Adrenal gland (tissue), 5 donors: ENCODE measurements around the gene VGLL4.

ENCODE experiments used
- POLR2A ChIP-seq, 2 donors: fragments of 450-650 bp; IDR thresholded peaks; one replicate each; pipeline ENCODE4 v1.6.1; 2017; ENCODE audit warnings: antibody characterized with exemption in 2 of 2, mild to moderate bottlenecking in 2 of 2, moderate library complexity in 1 of 2
- TF ChIP-seq, protein P1 (sequence below), 6 experiments: fragments of 450-650 bp in 4 of 6; fragments of 200-600 bp in 2 of 6; sonication (generic) in 1 of 6; IDR thresholded peaks; 1 replicate in 5 of 6; 2 replicates in 1 of 6; pipeline versions ENCODE4 v1.5.1 to v1.8.0; 2016 to 2021; ENCODE audit warnings: antibody characterized with exemption in 6 of 6, mild to moderate bottlenecking in 2 of 6, moderate library complexity in 1 of 6
- donor health status: DM: no; HTN: no; CAD: no.

DNA sequence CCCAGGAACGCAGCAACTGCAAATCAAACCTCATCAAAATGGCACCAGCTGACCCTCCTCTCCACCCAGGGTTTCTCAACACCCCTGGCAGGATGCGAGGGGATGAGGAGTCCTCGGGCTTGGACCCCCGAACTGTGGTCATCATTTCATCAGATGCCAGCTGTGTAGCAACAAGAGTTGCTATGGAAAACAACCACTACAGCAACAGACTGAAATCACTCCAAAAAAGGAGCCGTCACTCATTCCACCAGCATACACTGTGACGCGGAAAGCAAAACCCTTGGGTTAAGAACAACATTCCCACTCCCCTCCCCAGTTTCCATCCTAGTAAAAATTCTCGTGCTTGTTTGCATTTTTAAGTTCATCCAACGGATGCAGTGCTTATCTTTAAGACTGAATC, 40.1 kb downstream of the VGLL4 start:
- TF ChIP-seq, protein P1, sequence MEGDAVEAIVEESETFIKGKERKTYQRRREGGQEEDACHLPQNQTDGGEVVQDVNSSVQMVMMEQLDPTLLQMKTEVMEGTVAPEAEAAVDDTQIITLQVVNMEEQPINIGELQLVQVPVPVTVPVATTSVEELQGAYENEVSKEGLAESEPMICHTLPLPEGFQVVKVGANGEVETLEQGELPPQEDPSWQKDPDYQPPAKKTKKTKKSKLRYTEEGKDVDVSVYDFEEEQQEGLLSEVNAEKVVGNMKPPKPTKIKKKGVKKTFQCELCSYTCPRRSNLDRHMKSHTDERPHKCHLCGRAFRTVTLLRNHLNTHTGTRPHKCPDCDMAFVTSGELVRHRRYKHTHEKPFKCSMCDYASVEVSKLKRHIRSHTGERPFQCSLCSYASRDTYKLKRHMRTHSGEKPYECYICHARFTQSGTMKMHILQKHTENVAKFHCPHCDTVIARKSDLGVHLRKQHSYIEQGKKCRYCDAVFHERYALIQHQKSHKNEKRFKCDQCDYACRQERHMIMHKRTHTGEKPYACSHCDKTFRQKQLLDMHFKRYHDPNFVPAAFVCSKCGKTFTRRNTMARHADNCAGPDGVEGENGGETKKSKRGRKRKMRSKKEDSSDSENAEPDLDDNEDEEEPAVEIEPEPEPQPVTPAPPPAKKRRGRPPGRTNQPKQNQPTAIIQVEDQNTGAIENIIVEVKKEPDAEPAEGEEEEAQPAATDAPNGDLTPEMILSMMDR (IDR thresholded peaks at IDR 0.05): no peak
- no peak for TF ChIP-seq POLR2A (IDR thresholded peaks at IDR 0.05)
